ENCODE results near the gene DENND5B.
"Not testable (repeated sequence)": the region's sequence is repeated elsewhere in the genome, so short reads cannot be mapped to it uniquely, and the experiment has no call there.

DENND5B gene

GRCh38 chr12:31444736-31445135, 146.2 kb downstream of the DENND5B start:
- DNase-seq = no peak

- DNase-seq = no peak
Measured at GRCh38 chr12:31440586-31440985, 150.3 kb downstream of the DENND5B start.

DNA sequence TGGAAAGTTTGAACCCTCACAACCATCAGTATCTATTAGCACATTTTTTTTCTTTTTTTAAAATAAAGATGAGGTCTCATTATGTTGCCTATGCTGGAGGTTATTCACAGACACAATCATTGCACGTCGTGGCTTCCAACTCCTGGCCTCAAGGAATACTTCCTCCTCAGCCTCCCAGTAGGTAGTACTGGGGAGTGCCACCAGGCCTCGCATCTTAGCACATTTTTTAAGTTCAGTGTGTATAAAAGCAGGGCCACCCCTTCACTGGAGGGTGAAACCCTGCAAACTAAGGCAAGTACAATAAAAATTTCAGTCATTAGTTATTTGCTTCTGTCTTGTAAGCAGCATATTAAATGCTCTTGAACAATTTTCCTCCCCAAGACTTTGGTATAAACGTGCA, 150.8 kb downstream of the DENND5B start:
- no peak for DNase-seq

DNA sequence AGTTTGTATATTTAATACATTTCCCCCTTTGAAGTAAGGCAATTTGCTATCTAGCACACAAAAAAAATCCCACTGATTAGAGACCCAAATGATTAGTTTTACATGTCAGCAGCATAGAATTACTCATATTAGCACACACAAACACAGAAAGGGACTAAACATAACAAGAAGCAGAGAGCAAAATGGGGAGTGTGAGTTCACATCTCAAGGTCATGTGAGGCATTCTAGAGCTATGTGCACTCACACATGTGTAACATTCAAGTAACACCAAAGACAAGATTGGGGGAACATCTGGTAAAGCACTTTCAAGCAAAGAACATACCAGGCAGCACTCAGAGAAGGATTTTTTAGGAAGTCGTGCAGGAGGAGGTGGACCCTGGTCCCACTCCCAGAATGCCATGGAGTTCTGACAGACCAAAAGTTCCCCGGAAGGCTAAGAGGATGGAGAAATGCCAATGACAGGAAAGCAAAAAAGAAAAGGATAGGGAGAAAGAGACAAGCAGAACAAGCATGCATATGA, 159.2 kb downstream of the DENND5B start:
- DNase-seq = no peak

GRCh38 chr12:31423405-31423804, 167.5 kb downstream of the DENND5B start:
- DNase-seq = no peak

DNA sequence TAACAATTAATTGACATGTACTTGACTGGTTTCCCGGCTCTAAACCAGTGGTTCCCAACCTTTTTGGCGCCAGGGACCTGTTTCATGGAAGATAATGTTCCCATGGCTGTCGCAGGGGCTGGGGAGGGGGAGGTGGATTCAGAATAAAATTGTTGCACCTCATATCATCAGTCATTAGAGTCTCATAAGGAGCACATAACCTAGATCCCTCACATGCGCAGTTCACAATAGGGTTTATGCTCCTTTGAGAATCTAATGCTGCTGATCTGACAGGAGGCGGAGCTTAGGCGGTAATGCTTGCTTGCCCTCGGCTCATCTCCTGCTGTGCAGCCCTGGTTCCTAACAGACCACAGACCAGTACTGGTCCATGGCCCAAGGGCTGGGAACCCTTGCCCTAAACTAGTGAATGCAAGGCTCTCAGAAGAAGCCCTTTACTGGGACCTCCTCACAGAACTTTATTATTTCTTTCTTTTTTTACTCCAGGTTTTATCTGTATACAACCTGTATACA, 178.6 kb downstream of the DENND5B start:
- no peak for DNase-seq

GRCh38 chr12:31408763-31409162, 182.2 kb downstream of the DENND5B start:
- DNase-seq = no peak

GRCh38 chr12:31407562-31407961, 183.4 kb downstream of the DENND5B start:
- DNase-seq = no peak

DNA sequence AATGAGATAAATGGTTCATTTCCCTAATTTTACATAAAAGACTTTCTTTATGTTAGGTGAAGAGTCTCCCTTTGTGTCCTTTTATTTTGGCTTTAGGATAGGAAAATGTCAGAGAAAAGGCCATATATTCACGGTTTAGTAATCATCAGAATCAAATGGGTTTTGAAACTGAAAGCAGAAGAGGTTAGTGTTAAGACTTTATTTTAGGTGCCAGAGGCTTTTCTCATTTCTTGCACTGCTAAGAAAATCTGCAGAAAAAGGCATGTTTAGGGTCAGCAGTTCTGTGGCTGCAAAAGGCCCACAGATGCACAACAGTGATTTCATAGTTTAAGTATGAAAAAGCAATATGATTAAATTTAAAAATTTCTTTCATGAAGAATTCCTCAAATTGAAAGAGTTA, 184.6 kb downstream of the DENND5B start:
- DNase-seq = no peak

DNA sequence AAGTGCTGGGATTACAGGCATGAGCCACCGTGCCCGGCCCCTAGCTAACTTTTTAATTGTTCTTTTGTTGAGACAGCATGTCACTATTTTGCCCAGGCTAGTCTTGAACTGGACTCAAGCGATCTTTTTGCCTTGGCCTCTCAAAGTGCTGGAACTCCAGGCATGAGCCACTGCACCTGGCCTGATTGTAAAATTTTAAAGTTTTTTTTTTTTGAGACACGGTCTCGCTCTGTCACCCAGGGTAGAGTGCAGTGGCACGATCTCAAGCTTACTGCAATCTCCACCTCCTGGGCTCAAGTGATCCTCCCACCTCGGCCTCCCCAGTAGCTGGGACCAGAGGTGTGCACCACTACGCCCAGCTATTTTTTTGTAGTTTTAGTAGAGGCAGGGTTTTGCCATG, 185.9 kb downstream of the DENND5B start:
- DNase-seq = no peak

- peak; percentile 34 to 43 for DNase-seq
Measured at GRCh38 chr12:31403099-31403607, 187.8 kb downstream of the DENND5B start.

DNA sequence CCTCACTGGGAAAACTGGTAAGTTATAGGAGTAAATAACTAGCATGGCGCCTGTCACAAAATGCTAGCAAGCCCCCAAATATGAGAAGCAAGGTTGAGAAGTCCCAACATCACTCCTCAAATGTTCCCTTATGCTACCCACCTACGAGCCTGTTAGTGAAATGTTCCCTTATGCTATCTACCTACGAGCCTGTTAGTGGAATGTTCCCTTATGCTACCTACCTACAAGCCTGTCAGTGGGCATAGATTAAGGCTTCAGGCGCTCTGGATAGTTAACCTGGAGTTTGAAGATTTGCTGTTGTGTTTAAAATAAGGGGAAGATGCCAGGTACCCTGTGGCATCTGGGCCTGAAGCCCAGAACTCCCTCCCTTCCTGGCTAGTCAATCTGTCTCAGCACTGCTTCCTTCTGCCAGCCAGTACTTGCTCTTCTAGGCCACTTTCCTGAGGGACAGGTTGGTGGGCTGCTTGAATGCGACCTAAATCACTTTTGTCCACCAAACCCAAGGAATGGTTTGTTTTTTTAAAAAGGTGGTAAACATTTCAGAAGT, 197.9 kb downstream of the DENND5B start:
- no peak for DNase-seq

DNA sequence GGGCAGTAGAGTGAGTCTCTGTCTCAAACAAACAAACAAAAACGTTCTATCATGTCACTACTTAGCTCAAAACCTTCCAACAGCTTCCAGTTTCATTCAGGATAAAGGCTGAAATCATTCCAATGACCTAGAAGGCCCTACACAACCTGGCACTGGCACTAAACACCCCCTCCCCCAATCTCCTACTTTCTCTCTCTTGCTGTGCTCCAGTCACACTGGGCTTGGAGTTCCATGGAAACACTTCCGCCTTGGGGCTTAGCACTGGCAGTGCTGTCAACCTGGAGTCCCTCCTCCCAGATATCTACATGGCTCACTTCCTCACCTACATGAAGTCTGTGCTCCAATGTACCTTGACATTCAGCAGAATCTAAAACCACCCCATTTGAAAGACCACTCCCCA, 199.9 kb downstream of the DENND5B start:
- no peak for DNase-seq

DNA sequence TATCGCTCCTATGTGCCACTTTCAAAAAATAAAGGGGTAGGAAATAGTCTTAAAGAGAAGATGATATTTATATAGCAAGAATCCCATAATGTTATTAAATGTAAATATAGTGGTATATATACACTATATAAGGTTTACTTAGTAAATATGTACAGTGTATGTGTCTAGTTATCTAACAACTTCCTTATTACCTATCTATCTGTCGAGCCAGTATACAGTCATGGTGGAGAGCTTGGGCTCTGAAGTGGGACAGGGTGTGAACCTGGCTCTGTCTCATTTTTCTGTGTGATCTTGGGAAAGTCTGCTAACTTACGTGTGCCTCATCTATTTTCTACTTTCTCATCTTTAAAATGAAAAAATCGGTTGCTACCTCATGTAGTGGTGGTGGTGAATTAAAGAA, 202.2 kb downstream of the DENND5B start:
- DNase-seq = no peak

DNA sequence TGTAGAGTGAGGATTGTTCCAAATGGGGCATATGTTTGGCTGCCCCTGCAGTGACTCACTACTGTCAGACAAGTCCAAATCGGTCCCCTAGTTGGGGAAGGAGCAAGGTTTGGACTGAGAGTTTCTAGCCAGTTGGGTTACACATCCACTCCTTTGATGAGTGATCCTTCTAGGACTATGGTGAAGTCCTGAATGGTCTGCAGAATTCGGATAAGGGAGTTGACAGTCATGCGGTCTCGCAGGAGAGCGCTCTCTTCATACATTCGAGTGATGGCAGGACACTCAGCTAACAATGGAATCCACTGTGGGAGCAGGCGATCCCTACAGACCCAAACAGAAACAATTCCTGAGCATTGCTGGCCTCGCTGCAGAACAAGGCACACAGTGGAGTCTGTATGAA, 203.5 kb downstream of the DENND5B start:
- no peak for DNase-seq

DNA sequence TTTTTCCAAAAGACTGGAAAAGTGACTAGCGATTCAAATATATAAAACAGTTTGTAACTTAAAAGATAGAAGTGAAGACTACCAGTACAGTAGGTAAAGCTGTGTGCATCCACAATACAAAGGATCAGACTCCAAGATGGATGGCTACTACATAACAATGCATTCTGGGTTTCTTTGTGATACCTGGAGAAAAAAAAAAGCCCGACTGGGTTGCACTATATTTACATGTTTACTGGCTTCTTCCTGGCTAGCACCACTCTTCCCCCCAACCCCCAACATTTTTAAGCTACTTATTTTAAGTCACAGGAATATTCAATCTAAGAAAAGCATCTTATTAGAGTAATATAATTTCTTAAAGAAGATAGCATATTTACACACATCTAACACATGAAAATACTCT, 203.9 kb downstream of the DENND5B start:
- no peak for DNase-seq

- no peak for DNase-seq
Measured at GRCh38 chr12:31386364-31386777, 204.6 kb downstream of the DENND5B start.

GRCh38 chr12:31377210-31377609, 213.7 kb downstream of the DENND5B start:
- not testable (repeated sequence) for DNase-seq

DNA sequence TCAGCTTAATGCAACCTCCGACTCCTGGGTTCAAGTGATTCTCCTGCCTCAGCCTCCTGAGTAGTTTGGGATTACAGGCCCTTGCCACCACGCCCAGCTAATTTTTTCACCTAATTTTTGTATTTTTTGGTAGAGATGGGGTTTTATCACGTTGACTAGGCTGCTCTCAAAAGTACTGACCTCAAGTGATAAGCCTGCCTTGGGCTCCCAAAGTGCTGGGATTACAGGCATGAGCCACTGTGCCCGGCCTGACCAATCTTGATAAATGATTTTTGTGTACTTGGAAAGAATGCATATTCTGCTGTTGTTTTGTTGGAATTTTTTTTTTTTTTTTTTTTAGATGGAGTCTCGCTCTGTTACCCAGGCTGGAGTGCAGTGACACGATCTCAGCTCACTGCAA, 215.5 kb downstream of the DENND5B start:
- DNase-seq = not testable (repeated sequence)

DNA sequence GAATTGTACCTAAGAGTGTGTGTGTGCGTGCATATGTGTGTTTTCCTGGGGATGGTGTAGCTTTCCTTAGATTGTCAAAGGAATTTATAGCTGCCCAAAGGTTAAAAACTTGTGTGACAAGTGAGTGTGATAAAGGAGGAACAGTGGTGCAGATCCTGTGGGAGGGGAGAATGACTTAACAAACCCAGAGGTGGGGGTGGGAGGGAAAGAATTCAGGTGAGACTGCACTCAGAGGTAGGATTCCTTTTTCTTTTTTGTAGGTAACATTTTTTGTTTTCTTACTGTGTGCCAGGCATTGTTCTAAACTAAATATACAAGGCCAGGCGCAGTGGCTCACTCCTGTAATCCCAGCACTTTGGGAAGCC, 219.7 kb downstream of the DENND5B start:
- no peak for DNase-seq

DNA sequence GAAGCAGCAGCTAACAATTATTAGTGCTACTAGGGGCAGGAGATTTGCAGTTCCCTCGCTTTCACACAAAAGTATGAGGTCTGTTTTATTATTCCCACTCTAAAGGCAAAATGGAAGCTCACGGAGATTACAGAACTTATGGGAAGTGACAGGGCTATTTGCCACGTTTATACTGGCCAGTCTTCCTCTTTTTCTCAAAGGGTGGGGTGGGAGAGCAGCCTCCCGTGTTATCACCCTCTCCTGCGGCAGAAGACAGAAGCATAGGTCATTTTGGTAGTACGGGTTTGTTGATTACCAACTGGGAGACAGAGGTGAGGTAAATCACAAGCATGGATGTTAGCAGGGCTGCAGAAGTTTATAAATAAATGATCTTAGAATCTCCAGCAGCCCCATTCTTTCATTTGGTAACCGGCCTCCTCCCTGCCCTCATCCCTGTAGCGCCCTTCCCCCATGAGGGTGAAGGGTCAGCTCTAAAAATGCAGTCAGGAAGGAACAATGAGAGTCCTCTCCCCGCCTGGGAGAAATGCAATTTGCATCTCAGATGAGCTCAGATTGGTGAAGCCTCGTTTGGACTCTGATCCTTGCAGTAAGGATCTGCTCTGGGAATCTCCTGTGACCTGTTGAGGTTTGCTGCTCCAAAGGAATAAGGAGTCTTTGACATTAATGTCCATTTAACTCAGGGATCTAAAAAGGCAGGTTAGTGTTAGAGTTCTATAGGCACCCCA, 220.2 kb downstream of the DENND5B start:
- no peak for DNase-seq

- DNase-seq = no peak
Measured at GRCh38 chr12:31369712-31370521, 221.0 kb downstream of the DENND5B start.

GRCh38 chr12:31368666-31369361, 222.1 kb downstream of the DENND5B start:
- DNase-seq = no peak

Data from stimulated activated CD4-positive, alpha-beta T cell treated with anti-CD3 and anti-CD28 coated beads, Interleukin-2, amount 100 ng/mL, for 24 hours (primary cell).